H9 (cell line): Measurements from ENCODE around the gene SLC12A2. TPM values are rescaled to one million over a fixed set of nuclear protein-coding genes. Genes with fewer than 3 reads are reported as not detected.

Experiments used
- DNase-seq: peaks from one replicate; pipeline ENCODE4 v3.0.0-alpha.2; 2017
- H2AFZ ChIP-seq: one replicate; pipeline ENCODE4 v1.6.1; 2013; ENCODE audit warnings: mild to moderate bottlenecking, low read length, control low read depth, moderate library complexity
- H2AK5ac ChIP-seq: 2 replicates; pipeline ENCODE4 v1.6.1; 2013; ENCODE audit warnings: low read length, control low read depth, mixed read lengths; ENCODE audit not compliant: insufficient read length
- H2BK120ac ChIP-seq: one replicate; pipeline ENCODE4 v1.6.1; 2013; ENCODE audit warnings: low read depth, mild to moderate bottlenecking, low read length, control low read depth, inconsistent platforms; ENCODE audit not compliant: poor library complexity, severe bottlenecking
- H2BK12ac ChIP-seq: 2 replicates; pipeline ENCODE4 v1.6.1; 2013; ENCODE audit warnings: low read length, control low read depth, mixed read lengths, low read depth; ENCODE audit not compliant: insufficient read length
- H2BK15ac ChIP-seq: 2 replicates; pipeline ENCODE4 v1.6.1; 2013; ENCODE audit warnings: low read depth, low read length, control low read depth
- H2BK20ac ChIP-seq: one replicate; pipeline ENCODE4 v1.6.1; 2013; ENCODE audit warnings: low read depth, mild to moderate bottlenecking, low read length, control low read depth, inconsistent platforms; ENCODE audit not compliant: poor library complexity, severe bottlenecking
- H2BK5ac ChIP-seq: 2 replicates; pipeline ENCODE4 v1.6.1; 2013; ENCODE audit warnings: low read length, control low read depth, mixed read lengths; ENCODE audit not compliant: insufficient read length
- H3K14ac ChIP-seq: 2 replicates; pipeline ENCODE4 v1.6.1; 2013; ENCODE audit warnings: low read length, control low read depth; ENCODE audit not compliant: insufficient read depth
- H3K18ac ChIP-seq: 2 replicates; pipeline ENCODE4 v1.6.1; 2013; ENCODE audit warnings: low read depth, mild to moderate bottlenecking, mixed read lengths, low read length, control low read depth; ENCODE audit not compliant: insufficient read length
- H3K23ac ChIP-seq: 2 replicates; pipeline ENCODE4 v1.6.1; 2013; ENCODE audit warnings: low read length, control low read depth, mixed read lengths, low read depth; ENCODE audit not compliant: insufficient read length
- H3K23me2 ChIP-seq: 2 replicates; pipeline ENCODE4 v1.6.1; 2013; ENCODE audit warnings: low read depth, mild to moderate bottlenecking, mixed read lengths, low read length, control low read depth; ENCODE audit not compliant: insufficient read length, poor library complexity, severe bottlenecking
- H3K27ac ChIP-seq: 2 replicates; pipeline ENCODE4 v1.5.1; 2013; ENCODE audit warnings: low read length, control low read depth, mixed read lengths, low read depth; ENCODE audit not compliant: insufficient read length
- H3K27me3 ChIP-seq: 2 replicates; pipeline ENCODE4 v1.6.1; 2013; ENCODE audit warnings: low read length, control low read depth, inconsistent platforms; ENCODE audit not compliant: insufficient read depth
- H3K4ac ChIP-seq: 2 replicates; pipeline ENCODE4 v1.6.1; 2013; ENCODE audit warnings: low read depth, mild to moderate bottlenecking, control low read depth, inconsistent platforms, low read length, moderate library complexity
- H3K4me1 ChIP-seq: 2 replicates; pipeline ENCODE4 v1.6.1; 2013; ENCODE audit warnings: low read length, control low read depth, inconsistent platforms; ENCODE audit not compliant: insufficient read depth
- H3K4me2 ChIP-seq: 2 replicates; pipeline ENCODE4 v1.6.1; 2013; ENCODE audit warnings: low read length, control low read depth, mixed read lengths; ENCODE audit not compliant: insufficient read length, insufficient read depth
- H3K56ac ChIP-seq: 2 replicates; pipeline ENCODE4 v1.6.1; 2013; ENCODE audit warnings: low read depth, mild to moderate bottlenecking, mixed read lengths, low read length, control low read depth; ENCODE audit not compliant: insufficient read length
- H3K79me1 ChIP-seq: 2 replicates; pipeline ENCODE4 v1.6.1; 2013; ENCODE audit warnings: low read depth, mild to moderate bottlenecking, moderate library complexity, low read length, control low read depth, inconsistent platforms; ENCODE audit not compliant: insufficient read depth, poor library complexity, severe bottlenecking
- H3K79me2 ChIP-seq: 2 replicates; pipeline ENCODE4 v1.6.1; 2013; ENCODE audit warnings: low read length, control low read depth, inconsistent platforms; ENCODE audit not compliant: insufficient read depth
- H3K9ac ChIP-seq: 2 replicates; pipeline ENCODE4 v1.6.1; 2013; ENCODE audit warnings: low read length, control low read depth, mixed read lengths; ENCODE audit not compliant: insufficient read length; ENCODE audit errors: extremely low read depth
- H3K9me3 ChIP-seq: one replicate; pipeline ENCODE4 v1.6.1; 2013; ENCODE audit warnings: low read depth, low read length, inconsistent platforms; ENCODE audit not compliant: control insufficient read depth
- H3T11ph ChIP-seq: one replicate; pipeline ENCODE4 v1.6.1; 2013; ENCODE audit warnings: mild to moderate bottlenecking, low read length, control low read depth, inconsistent platforms
- H4K20me1 ChIP-seq: one replicate; pipeline ENCODE4 v1.6.1; 2013; ENCODE audit not compliant: control insufficient read depth, insufficient read length, insufficient read depth
- H4K5ac ChIP-seq: 2 replicates; pipeline ENCODE4 v1.6.1; 2013; ENCODE audit warnings: low read depth, mild to moderate bottlenecking, mixed read lengths, low read length, control low read depth; ENCODE audit not compliant: insufficient read length
- H4K8ac ChIP-seq: replicated peaks from 2 replicates; pipeline ENCODE4 v1.6.1; 2013; ENCODE audit warnings: low read length, control low read depth, mixed read lengths, low read depth; ENCODE audit not compliant: insufficient read length
- H4K91ac ChIP-seq: 2 replicates; pipeline ENCODE4 v1.6.1; 2013; ENCODE audit warnings: low read depth, mild to moderate bottlenecking, moderate library complexity, mixed read lengths, low read length, control low read depth; ENCODE audit not compliant: insufficient read length
- H3K27ac Mint-ChIP-seq, 3 experiments: 2 replicates in 2 of 3; 3 replicates in 1 of 3; pipeline ENCODE4 v1.8.0; 2020 to 2021; ENCODE audit warnings: mixed read lengths in 3 of 3, mild to moderate bottlenecking in 1 of 3, moderate library complexity in 1 of 3
- H3K27me3 Mint-ChIP-seq: 2 replicates; pipeline ENCODE4 v1.8.0; 2021; ENCODE audit warnings: low read depth, mild to moderate bottlenecking, moderate library complexity, mixed read lengths
- H3K36me3 Mint-ChIP-seq, 3 experiments: 2 replicates in 2 of 3; 3 replicates in 1 of 3; pipeline ENCODE4 v1.8.0; 2020 to 2021; ENCODE audit warnings: low read depth in 3 of 3, mixed read lengths in 3 of 3; ENCODE audit not compliant: insufficient read depth in 1 of 3
- H3K4me1 Mint-ChIP-seq, 2 experiments: 2 replicates each; pipeline ENCODE4 v1.8.0; 2020; ENCODE audit warnings: mixed read lengths in 2 of 2
- H3K4me3 Mint-ChIP-seq, 2 experiments: 2 replicates in 1 of 2; 3 replicates in 1 of 2; pipeline ENCODE4 v1.8.0; 2020 to 2021; ENCODE audit warnings: mild to moderate bottlenecking in 2 of 2, mixed read lengths in 2 of 2, moderate library complexity in 1 of 2
- H3K9me3 Mint-ChIP-seq, 2 experiments: 2 replicates in 1 of 2; 3 replicates in 1 of 2; pipeline ENCODE4 v1.8.0; 2020; ENCODE audit warnings: mild to moderate bottlenecking in 2 of 2, mixed read lengths in 2 of 2, moderate library complexity in 1 of 2
- WGBS: extraction: QIAGEN DNeasy Blood & Tissue Kit; methylation state at CpG from one replicate; pipeline ENCODE4 v1.1.7; 2013; ENCODE audit warnings: missing lambda C conversion rate, low lambda C conversion rate, mixed read lengths; ENCODE audit not compliant: insufficient read length; ENCODE audit errors: extremely low coverage; 5-methylcytosine and 5-hydroxymethylcytosine counted together
- total RNA-seq: library from RNA; stranded (reverse); gene quantifications from 2 replicates; pipeline ENCODE4 v1.2.1, GENCODE V29; 2021
- TF ChIP-seq, protein P1 (sequence below): fragments of 200-600 bp; sonication (generic); conservative IDR thresholded peaks from 3 replicates; pipeline ENCODE4 v1.8.0; 2021; ENCODE audit warnings: antibody characterized with exemption, mild to moderate bottlenecking

The SLC12A2 gene
- total RNA-seq, 1 experiment from 2014 or later, result 17.9 TPM

DNA sequence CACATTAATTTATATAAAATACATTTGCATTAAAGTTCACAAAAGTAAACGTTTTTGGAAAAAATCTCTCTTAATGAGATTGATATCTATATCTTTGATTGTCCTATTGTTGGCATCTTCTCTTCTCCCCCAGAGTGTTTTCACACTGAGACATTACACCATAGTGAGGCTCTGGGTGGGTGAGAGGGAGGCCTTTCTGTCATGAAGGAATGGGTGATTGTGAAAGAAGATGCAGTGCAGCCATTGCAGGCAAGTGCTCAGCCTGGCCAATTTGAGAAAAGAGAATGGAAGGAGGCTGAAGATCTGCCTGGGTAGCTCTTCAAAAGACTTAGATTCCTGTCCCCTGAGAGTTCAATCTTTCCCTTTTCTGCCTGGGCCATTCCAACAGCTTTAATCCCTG is 140.8 kb downstream of the SLC12A2 start:
- H3K27ac ChIP-seq, result no peak overlapping the region
- H4K8ac ChIP-seq, result no peak overlapping the region
- H2BK120ac ChIP-seq, result no peak overlapping the region
- H3K4me3 Mint-ChIP-seq, result no peak overlapping the region
- no peaks in the 10 kb centered on the region for H3K79me2 ChIP-seq
- no peak for DNase-seq
- WGBS, result no CpG with 5 or more reads among the region's 1 CpG
- no peak overlapping the region for H3K18ac ChIP-seq
- H2BK12ac ChIP-seq, result no peak overlapping the region
- no peaks in the 10 kb centered on the region for H3K23me2 ChIP-seq
- no peaks in the 10 kb centered on the region for H3K4me1 ChIP-seq
- H3K36me3 Mint-ChIP-seq, result no peaks in the 10 kb centered on the region
- H3K79me1 ChIP-seq, result no peaks in the 10 kb centered on the region
- H3K9me3 ChIP-seq, result no peaks in the 10 kb centered on the region
- no peak overlapping the region for H3K27ac Mint-ChIP-seq
- H3K9ac ChIP-seq, result no peak overlapping the region
- no peak overlapping the region for H3K23ac ChIP-seq
- no peak overlapping the region for H2AK5ac ChIP-seq
- no peaks in the 10 kb centered on the region; the same call in 1 of the 2 replicates for H3K27me3 Mint-ChIP-seq
- no peak overlapping the region for H2BK5ac ChIP-seq
- no peak overlapping the region for H3T11ph ChIP-seq
- no peak overlapping the region for H2BK15ac ChIP-seq
- H4K5ac ChIP-seq, result no peak overlapping the region
- no peak overlapping the region for H3K14ac ChIP-seq
- TF ChIP-seq, protein P1, sequence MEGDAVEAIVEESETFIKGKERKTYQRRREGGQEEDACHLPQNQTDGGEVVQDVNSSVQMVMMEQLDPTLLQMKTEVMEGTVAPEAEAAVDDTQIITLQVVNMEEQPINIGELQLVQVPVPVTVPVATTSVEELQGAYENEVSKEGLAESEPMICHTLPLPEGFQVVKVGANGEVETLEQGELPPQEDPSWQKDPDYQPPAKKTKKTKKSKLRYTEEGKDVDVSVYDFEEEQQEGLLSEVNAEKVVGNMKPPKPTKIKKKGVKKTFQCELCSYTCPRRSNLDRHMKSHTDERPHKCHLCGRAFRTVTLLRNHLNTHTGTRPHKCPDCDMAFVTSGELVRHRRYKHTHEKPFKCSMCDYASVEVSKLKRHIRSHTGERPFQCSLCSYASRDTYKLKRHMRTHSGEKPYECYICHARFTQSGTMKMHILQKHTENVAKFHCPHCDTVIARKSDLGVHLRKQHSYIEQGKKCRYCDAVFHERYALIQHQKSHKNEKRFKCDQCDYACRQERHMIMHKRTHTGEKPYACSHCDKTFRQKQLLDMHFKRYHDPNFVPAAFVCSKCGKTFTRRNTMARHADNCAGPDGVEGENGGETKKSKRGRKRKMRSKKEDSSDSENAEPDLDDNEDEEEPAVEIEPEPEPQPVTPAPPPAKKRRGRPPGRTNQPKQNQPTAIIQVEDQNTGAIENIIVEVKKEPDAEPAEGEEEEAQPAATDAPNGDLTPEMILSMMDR, result no peak
- no peaks in the 10 kb centered on the region for H3K9me3 Mint-ChIP-seq
- no peaks in the 10 kb centered on the region for H4K20me1 ChIP-seq
- H3K4me2 ChIP-seq, result no peak overlapping the region
- no peak overlapping the region for H4K91ac ChIP-seq
- no peak overlapping the region for H2AFZ ChIP-seq
- no peaks in the 10 kb centered on the region for H3K27me3 ChIP-seq
- no peak overlapping the region for H3K4ac ChIP-seq
- H2BK20ac ChIP-seq, result no peak overlapping the region
- H3K56ac ChIP-seq, result no peak overlapping the region
- H3K4me1 Mint-ChIP-seq, result peaks cover 0 to 5% of the 10 kb centered on the region in 2 experiments; a peak in 2 of 4 replicates
